ENCODE data around the gene LMBRD2.

The LMBRD2 gene

DNA sequence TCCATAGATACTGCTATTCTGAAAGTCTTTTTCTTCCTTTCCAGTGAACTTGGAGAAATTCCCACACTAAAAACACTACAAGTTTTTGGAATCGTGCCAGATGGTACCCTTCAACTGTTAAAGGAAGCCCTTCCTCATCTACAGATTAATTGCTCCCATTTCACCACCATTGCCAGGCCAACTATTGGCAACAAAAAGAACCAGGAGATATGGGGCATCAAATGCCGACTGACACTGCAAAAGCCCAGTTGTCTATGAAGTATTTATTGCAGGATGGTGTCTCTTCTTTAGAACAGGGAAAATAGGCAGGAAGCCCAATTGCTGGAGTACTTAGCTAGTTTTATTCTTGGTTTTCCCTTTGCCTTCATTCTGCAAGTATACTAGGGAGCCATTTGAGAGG, 30.1 kb upstream of the LMBRD2 start:
- TF ChIP-seq, protein P1, sequence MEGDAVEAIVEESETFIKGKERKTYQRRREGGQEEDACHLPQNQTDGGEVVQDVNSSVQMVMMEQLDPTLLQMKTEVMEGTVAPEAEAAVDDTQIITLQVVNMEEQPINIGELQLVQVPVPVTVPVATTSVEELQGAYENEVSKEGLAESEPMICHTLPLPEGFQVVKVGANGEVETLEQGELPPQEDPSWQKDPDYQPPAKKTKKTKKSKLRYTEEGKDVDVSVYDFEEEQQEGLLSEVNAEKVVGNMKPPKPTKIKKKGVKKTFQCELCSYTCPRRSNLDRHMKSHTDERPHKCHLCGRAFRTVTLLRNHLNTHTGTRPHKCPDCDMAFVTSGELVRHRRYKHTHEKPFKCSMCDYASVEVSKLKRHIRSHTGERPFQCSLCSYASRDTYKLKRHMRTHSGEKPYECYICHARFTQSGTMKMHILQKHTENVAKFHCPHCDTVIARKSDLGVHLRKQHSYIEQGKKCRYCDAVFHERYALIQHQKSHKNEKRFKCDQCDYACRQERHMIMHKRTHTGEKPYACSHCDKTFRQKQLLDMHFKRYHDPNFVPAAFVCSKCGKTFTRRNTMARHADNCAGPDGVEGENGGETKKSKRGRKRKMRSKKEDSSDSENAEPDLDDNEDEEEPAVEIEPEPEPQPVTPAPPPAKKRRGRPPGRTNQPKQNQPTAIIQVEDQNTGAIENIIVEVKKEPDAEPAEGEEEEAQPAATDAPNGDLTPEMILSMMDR (IDR thresholded peaks at IDR 0.05; ENCODE audit: borderline replicate concordance, control extremely low read depth, extremely low read depth, insufficient read depth, missing control alignments): no peak
- in situ Hi-C loops (cut with MboI; ENCODE audit: low sequenced_read_pairs, unreplicated experiment): no loop called here
- DNase-seq (ENCODE audit: low spot score): no peak

DNA sequence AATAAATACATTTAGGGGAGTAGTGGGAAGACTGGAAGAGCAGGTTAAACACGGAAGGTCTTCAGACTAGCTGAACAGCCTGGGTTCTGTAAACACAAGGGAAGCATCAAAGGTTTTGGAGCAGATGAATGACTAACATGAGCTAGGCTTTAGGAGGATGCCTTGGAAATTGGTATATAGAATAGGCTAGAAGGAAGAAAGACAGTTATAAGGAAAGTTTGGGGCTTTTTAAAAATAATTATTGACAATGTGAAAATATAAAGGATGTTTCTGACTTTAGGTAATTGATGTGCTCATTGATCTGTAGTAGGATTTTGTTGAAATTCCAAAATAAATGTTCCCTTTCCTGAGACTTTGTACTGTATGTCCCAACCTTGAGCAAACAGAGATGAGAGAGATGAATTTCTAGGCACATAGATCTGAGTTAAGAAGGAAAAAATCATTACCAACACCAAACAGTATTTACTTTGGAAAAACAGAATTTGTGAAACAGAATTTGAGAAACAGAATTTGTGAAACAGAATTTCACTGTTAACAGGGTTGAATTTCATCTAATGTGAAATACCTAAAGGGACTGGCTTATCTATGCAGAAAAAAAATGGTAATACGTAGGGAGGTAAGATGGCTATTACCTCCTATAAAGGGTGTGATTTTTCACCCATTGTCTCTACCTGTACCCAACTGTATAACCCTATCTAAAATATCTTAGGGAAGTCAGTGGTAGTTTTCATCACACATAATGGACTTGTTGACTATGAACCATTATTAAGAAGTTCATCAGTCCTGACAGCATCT, 29.1 kb upstream of the LMBRD2 start:
- no peak for DNase-seq (ENCODE audit: low spot score)
- in situ Hi-C loops (cut with MboI; ENCODE audit: low sequenced_read_pairs, unreplicated experiment): no loop called here
- TF ChIP-seq, protein P1 (IDR thresholded peaks at IDR 0.05; ENCODE audit: borderline replicate concordance, control extremely low read depth, extremely low read depth, insufficient read depth, missing control alignments): no peak

DNA sequence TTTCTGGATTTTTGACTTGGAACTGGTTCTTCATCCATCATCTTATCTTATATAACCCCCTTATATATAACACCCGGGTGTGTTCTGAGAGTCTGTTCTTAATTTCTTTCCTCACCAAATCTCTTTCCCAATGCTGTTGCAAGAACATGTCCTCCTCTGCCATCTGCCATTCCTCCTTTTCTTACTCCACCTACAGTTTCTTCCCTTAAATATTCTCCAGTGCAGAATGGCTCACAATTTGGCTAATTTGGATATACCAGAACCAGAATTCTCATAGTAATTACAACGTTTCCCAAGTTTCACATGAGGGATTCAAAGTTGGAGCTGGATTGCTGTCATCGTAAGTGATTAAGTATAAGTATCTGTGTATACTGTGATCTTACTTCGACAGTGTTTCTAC, 28.3 kb upstream of the LMBRD2 start:
- in situ Hi-C loops (cut with MboI; ENCODE audit: low sequenced_read_pairs, unreplicated experiment): no loop called here
- TF ChIP-seq, protein P1 (IDR thresholded peaks at IDR 0.05; ENCODE audit: borderline replicate concordance, control extremely low read depth, extremely low read depth, insufficient read depth, missing control alignments): no peak
- DNase-seq (ENCODE audit: low spot score): no peak

DNA sequence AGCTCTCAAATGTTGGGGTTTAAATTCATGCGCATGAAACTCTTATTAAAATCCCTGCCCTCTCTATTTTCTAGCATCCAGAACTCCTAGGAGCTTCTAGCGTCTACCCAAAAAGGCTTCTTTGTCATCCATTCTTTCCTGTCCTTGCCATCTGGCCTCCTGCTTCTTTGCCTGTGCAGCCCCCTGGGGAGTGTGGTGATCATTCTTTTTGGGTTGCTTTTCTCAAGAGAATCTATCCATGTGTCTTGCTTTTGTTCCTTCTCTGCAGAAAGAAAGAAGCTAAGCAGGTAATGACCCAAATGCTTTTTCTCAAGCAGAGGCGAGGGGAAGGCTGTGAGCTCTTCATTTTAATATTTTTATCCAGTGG, 26.8 kb upstream of the LMBRD2 start:
- TF ChIP-seq, protein P1 (IDR thresholded peaks at IDR 0.05; ENCODE audit: borderline replicate concordance, control extremely low read depth, extremely low read depth, insufficient read depth, missing control alignments): no peak
- in situ Hi-C loops (cut with MboI; ENCODE audit: low sequenced_read_pairs, unreplicated experiment): no loop called here
- DNase-seq (ENCODE audit: low spot score): no peak

DNA sequence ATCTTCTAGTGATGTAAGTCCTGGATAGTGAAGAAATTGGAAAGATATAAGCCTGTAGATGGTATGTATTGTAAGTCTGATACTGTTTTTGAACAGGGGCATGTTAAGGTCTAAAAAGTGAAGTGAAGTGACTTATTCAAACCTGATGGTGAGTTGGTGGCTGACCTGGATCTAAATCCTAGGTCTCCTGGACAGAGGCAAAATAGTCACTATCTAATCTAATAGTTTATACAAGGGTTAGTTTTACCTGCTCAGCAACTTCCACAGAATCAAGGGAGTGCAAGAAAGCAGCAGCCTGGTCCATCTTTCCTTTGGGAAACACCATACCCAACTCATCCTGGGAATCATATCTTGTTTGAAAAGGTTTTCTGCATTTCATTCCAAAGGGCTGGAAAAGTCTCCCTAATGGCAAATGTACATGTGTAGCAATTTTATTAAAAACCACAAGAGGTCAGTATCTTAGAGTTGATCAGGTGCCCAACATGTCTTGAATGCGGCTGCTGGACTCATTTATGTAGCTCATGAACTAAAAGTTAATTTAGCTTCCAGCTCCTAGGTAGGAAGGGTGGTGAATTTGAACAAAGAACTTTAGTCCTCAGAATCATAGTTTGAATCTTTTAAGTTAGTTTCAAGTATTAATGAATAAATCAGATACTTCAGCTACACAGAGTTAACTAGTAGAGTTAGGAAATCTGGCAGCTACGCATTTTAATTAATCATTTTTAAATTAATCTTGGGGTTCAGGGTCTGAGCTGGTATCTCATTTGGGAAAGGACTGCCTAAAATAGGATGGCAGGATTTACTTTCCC, 26.2 kb upstream of the LMBRD2 start:
- TF ChIP-seq, protein P1 (IDR thresholded peaks at IDR 0.05; ENCODE audit: borderline replicate concordance, control extremely low read depth, extremely low read depth, insufficient read depth, missing control alignments): peak; percentile 19
- DNase-seq (ENCODE audit: low spot score): peak; percentile 12
- in situ Hi-C loops (cut with MboI; ENCODE audit: low sequenced_read_pairs, unreplicated experiment): no loop called here

DNA sequence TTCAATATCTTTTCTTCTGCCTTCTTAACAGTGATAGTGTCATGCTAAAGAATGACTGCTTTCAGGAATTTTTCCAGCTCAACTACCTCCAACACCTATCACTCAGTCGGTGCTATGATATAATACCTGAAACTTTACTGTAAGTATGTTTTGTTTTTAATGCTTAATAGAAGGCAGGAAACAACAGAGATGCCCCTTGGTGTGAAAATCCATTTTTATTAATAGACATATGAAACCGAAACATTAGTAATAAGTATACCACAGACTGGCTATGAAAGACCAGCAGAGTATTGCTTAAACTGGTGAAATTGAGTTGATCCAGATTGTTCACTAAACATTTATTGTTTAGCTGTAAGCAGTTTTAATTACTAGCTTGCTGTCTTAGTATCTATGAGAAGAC, 25.5 kb upstream of the LMBRD2 start:
- TF ChIP-seq, protein P1 (IDR thresholded peaks at IDR 0.05; ENCODE audit: borderline replicate concordance, control extremely low read depth, extremely low read depth, insufficient read depth, missing control alignments): no peak
- in situ Hi-C loops (cut with MboI; ENCODE audit: low sequenced_read_pairs, unreplicated experiment): no loop called here

More for the DNA sequence above, 25.5 kb upstream of the LMBRD2 start:
- DNase-seq (ENCODE audit: low spot score): peak; percentile 37

Measured in GM13976 (cell line).